Smooth muscle cell (in vitro differentiated cells): ENCODE measurements around the gene ZNF44. TPM values are rescaled to one million over a fixed set of nuclear protein-coding genes. Genes with fewer than 3 reads are reported as not detected.

Source experiments
- DNase-seq: peaks from one replicate; lab custom pipeline; 2025; ENCODE audit not compliant: unreplicated experiment; lab: John Stamatoyannopoulos, UW
- H2AFZ ChIP-seq: fragments of 200-600 bp; sonication (generic); 2 replicates; pipeline ENCODE4 v1.6.0; 2016; ENCODE audit warnings: antibody characterized with exemption, low read depth, mild to moderate bottlenecking
- H3F3A ChIP-seq: fragments of 200-600 bp; sonication (generic); 2 replicates; pipeline ENCODE4 v1.6.0; 2017; ENCODE audit warnings: antibody characterized with exemption, low read depth
- H3K27ac ChIP-seq: fragments of 200-600 bp; sonication (generic); 2 replicates; pipeline ENCODE4 v1.5.1; 2016; ENCODE audit warnings: low read depth, mild to moderate bottlenecking
- H3K27me3 ChIP-seq: fragments of 200-600 bp; sonication (generic); 2 replicates; pipeline ENCODE4 v1.6.1; 2016; ENCODE audit warnings: low read depth, mild to moderate bottlenecking
- H3K36me3 ChIP-seq: fragments of 200-600 bp; sonication (generic); 2 replicates; pipeline ENCODE4 v1.5.1; 2016; ENCODE audit warnings: low read depth
- H3K4me1 ChIP-seq: fragments of 200-600 bp; sonication (generic); 2 replicates; pipeline ENCODE4 v1.5.1; 2016; ENCODE audit warnings: low read depth
- H3K4me2 ChIP-seq: fragments of 200-600 bp; sonication (generic); 2 replicates; pipeline ENCODE4 v1.6.0; 2016; ENCODE audit warnings: mild to moderate bottlenecking
- H3K4me3 ChIP-seq: fragments of 200-600 bp; sonication (generic); 2 replicates; pipeline ENCODE4 v1.5.1; 2016; ENCODE audit warnings: mild to moderate bottlenecking
- H3K79me2 ChIP-seq: fragments of 200-600 bp; sonication (generic); 2 replicates; pipeline ENCODE4 v1.6.0; 2016; ENCODE audit warnings: low read depth, mild to moderate bottlenecking
- H3K9ac ChIP-seq: fragments of 200-600 bp; sonication (generic); 2 replicates; pipeline ENCODE4 v1.6.0; 2016; ENCODE audit warnings: low read depth
- H3K9me3 ChIP-seq: fragments of 200-600 bp; sonication (generic); replicated peaks from 2 replicates; pipeline ENCODE4 v1.5.1; 2016; ENCODE audit warnings: low read depth
- H4K20me1 ChIP-seq: fragments of 200-600 bp; sonication (generic); 2 replicates; pipeline ENCODE4 v1.6.0; 2016; ENCODE audit warnings: low read depth
- WGBS: methylation state at CpG from one replicate; pipeline ENCODE4 v1.1.7; 2016; ENCODE audit warnings: low lambda C conversion rate; 5-methylcytosine and 5-hydroxymethylcytosine counted together
- polyA plus RNA-seq: library from polyadenylated mRNA; unstranded; fragments of >200 nt; fragmentation: Nextera tagmentation; extraction: Ambion mirVana; gene quantifications from 2 replicates; pipeline ENCODE4 v1.2.1, GENCODE V29; 2016
- total RNA-seq: library from RNA; depleted of rRNA; stranded (reverse); fragments of >200 nt; gene quantifications from 2 replicates; pipeline ENCODE4 v1.2.3, GENCODE V29; 2014
- TF ChIP-seq, protein P1 (sequence below): fragments of 200-600 bp; sonication (generic); IDR thresholded peaks from 2 replicates; pipeline ENCODE4 v1.5.1; 2017; ENCODE audit warnings: borderline replicate concordance, mild to moderate bottlenecking, antibody characterized with exemption; ENCODE audit not compliant: insufficient read depth, poor library complexity, severe bottlenecking

ZNF44 gene
- total and polyA plus RNA-seq, 2 experiments from 2014 or later, result 3.2 to 5.8 TPM

DNA sequence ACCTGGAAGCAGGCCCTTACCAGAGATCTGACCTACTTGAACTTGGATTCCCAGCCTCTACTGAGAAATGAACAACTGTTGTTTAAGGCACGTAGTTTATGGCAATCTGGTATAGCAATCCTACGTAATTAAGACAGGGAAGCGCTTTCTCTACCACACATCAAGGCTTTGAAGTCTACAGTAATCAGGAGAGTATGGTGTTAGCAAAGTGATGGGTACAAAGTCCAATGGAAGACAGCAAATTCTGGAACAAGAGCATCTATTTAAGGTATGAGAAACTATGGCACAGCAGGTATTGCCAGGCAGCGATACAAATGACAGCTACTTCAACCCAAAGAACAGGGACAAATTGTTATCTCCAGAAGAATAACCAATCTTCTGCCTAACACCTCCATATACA, 35.7 kb upstream of the ZNF44 start:
- Histone ChIP-seq H4K20me1 (no peaks in the 10 kb centered on the region), H3K79me2 (peaks cover 18% of the 10 kb centered on the region), H3K9ac (no peak overlapping the region), H3K4me3 (no peak overlapping the region), H3K9me3 (no peaks in the 10 kb centered on the region), H3K36me3 (no peaks in the 10 kb centered on the region), H3K4me2 (no peak overlapping the region), H3K27ac (no peak overlapping the region), H3K27me3 (no peaks in the 10 kb centered on the region), H2AFZ (no peak overlapping the region), H3K4me1 (peaks cover 5% of the 10 kb centered on the region), H3F3A (no peaks in the 10 kb centered on the region)
- no peak for DNase-seq
- WGBS, result over 99% methylated on average over 4 of the region's 4 CpGs
- TF ChIP-seq, protein P1, sequence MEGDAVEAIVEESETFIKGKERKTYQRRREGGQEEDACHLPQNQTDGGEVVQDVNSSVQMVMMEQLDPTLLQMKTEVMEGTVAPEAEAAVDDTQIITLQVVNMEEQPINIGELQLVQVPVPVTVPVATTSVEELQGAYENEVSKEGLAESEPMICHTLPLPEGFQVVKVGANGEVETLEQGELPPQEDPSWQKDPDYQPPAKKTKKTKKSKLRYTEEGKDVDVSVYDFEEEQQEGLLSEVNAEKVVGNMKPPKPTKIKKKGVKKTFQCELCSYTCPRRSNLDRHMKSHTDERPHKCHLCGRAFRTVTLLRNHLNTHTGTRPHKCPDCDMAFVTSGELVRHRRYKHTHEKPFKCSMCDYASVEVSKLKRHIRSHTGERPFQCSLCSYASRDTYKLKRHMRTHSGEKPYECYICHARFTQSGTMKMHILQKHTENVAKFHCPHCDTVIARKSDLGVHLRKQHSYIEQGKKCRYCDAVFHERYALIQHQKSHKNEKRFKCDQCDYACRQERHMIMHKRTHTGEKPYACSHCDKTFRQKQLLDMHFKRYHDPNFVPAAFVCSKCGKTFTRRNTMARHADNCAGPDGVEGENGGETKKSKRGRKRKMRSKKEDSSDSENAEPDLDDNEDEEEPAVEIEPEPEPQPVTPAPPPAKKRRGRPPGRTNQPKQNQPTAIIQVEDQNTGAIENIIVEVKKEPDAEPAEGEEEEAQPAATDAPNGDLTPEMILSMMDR, result no peak

DNA sequence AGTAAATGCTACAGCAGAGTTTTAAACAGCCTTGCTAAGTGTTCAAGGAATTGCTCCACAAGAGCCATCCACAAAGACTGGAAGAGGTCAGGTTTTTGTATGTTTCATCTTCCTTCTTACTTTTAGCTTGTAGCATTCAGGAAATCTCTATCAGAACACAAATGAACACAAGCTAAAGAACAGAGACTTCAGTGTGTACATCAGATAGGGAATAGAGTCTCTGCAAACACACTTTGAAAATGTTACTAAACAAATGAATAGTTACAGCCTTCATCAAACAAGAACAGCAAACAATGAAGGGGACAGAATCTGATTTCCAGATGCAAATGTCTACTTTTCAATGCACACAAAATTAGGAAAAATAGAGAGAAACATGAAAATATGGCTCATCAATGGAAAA, 31.0 kb upstream of the ZNF44 start:
- Histone ChIP-seq H3K4me1 (no peaks in the 10 kb centered on the region), H3K36me3 (peaks cover 26% of the 10 kb centered on the region), H3K27ac (no peak overlapping the region), H2AFZ (no peak overlapping the region), H3K79me2 (peaks cover 12% of the 10 kb centered on the region), H3K4me2 (no peak overlapping the region), H3F3A (no peaks in the 10 kb centered on the region), H3K27me3 (no peaks in the 10 kb centered on the region), H3K4me3 (no peak overlapping the region), H3K9ac (no peak overlapping the region), H4K20me1 (no peaks in the 10 kb centered on the region), H3K9me3 (peaks cover 27% of the 10 kb centered on the region)
- TF ChIP-seq, protein P1, result no peak
- no peak for DNase-seq

DNA sequence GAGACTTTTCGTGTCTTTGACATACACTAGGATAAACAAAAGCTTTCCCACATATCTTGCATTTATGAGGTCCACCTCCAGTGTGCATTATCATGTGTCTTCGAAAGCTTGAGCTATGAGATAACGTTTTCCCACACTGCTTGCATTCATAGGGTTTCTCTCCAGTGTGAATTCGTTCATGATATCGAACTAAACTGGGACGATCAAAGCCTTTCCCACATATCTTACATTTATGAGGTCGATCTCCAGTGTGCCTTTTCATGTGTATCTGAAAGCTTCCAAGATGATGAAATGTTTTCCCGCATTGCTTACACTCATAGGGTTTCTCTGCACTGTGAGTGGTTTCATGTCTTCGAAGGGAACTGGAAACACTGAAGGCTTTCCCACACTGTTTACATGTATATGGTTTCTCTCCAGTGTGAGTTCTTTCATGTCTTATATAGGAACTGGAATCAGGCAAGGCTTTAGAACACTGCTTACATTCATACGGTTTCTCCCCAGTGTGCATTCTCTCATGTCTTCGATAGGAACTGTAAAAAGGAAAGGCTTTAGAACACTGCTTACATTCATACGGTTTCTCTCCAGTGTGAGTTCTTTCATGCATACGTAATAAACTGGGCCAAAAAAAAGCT, 24.2 kb upstream of the ZNF44 start:
- H3K9me3 ChIP-seq, result peaks cover 44% of the 10 kb centered on the region
- no peak for DNase-seq

More for the DNA sequence above, 24.2 kb upstream of the ZNF44 start:
- TF ChIP-seq, protein P1, result no peak
- no peaks in the 10 kb centered on the region for H3F3A ChIP-seq
- peaks cover 53% of the 10 kb centered on the region for H3K36me3 ChIP-seq
- no peaks in the 10 kb centered on the region for H3K79me2 ChIP-seq
- WGBS, result 95% methylated on average over 13 of the region's 13 CpGs
- no peak overlapping the region for H3K9ac ChIP-seq
- H3K4me2 ChIP-seq, result no peak overlapping the region
- H3K4me3 ChIP-seq, result no peak overlapping the region
- no peaks in the 10 kb centered on the region for H4K20me1 ChIP-seq
- H2AFZ ChIP-seq, result no peak overlapping the region
- no peaks in the 10 kb centered on the region for H3K27me3 ChIP-seq
- no peaks in the 10 kb centered on the region for H3K4me1 ChIP-seq
- no peak overlapping the region for H3K27ac ChIP-seq
